ENCODE measurements around the gene BAIAP2L2.
A peak's percentile ranks its signal among the peaks of the same experiment; 100 is the strongest.

Gene BAIAP2L2

GRCh38 chr22:38129021-38129420 lies 18.5 kb upstream of the BAIAP2L2 start:
- Histone ChIP-seq H3K9me3 (replicated peaks in 1 of 2; ENCODE audit: control insufficient read depth in 2 of 2, insufficient read depth in 1 of 2, low read depth in 1 of 2, low read length in 2 of 2) (peaks cover 0 to 3% of the 10 kb centered on the region in 2 donors), H3K4me3 (ENCODE audit: low read length in 2 of 2) (peak overlapping the region in 1 of 2 donors; percentile 39), H3K27ac (replicated peaks; ENCODE audit: low read length) (no peak overlapping the region), H3K4me2 (ENCODE audit: insufficient read depth, low read length, poor library complexity, severe bottlenecking) (no peak overlapping the region), H2BK120ac (ENCODE audit: low read depth, low read length) (peak overlapping the region; percentile 66), H3K4ac (ENCODE audit: low read length) (no peak overlapping the region), H2AFZ (ENCODE audit: low read length) (no peak overlapping the region), H3K9ac (ENCODE audit: low read depth, low read length, poor library complexity) (peak overlapping the region; percentile 56), H2AK5ac (ENCODE audit: low read depth, low read length) (peak overlapping the region; percentile 10), H3K36me3 (replicated peaks in 1 of 2; ENCODE audit: control insufficient read depth in 2 of 2, insufficient read depth in 2 of 2, low read length in 2 of 2) (peaks cover 3% of the 10 kb centered on the region in 2 donors), H4K91ac (ENCODE audit: low read depth, low read length, poor library complexity) (no peak overlapping the region), H3K79me1 (ENCODE audit: low read depth, low read length) (peaks cover 2% of the 10 kb centered on the region), H2BK12ac (ENCODE audit: low read length) (no peak overlapping the region), H3K27me3 (ENCODE audit: control insufficient read depth in 3 of 3, insufficient read depth in 3 of 3, low read depth in 1 of 3, low read length in 3 of 3) (no peaks in the 10 kb centered on the region), H2BK15ac (ENCODE audit: low read length) (no peak overlapping the region), H3K23ac (ENCODE audit: low read depth, low read length, poor library complexity) (no peak overlapping the region), H3K18ac (ENCODE audit: low read length) (peak overlapping the region; percentile 24), H3K14ac (ENCODE audit: low read length) (no peak overlapping the region), H2BK5ac (ENCODE audit: low read length) (no peak overlapping the region), H3K4me1 (ENCODE audit: control insufficient read depth in 2 of 2, insufficient read depth in 1 of 2, low read depth in 1 of 2, low read length in 2 of 2) (peaks cover 0 to 9% of the 10 kb centered on the region in 2 donors), H4K8ac (ENCODE audit: low read depth, low read length) (no peak overlapping the region)
- DNase-seq (ENCODE audit: low spot score) = no peak
- WGBS, 2 donors (ENCODE audit: extremely low coverage in 2 of 2, insufficient read length in 2 of 2, insufficient replicate concordance in 1 of 2) = no CpG with 5 or more reads among the region's 10 CpGs

DNA sequence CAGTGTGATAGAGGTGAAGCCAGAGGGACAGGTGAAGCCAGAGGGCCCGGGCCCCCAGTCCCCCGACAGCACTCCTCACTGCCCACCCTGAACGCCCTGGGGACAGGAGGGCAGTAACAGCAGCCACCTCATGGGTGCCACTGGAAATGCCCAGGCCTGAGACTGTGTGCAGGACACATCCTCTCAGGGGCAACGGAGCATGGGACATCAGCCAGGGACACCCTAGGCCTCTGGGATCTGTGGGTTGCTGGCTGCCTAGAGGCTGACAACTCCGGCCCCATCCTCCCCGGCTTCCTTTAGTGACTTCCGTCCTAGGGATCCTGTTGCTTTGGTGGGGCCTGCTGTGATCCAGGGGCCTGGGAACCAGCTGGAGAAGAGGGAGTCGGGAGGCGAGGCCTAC lies 17.4 kb upstream of the BAIAP2L2 start:
- H3K23ac ChIP-seq (ENCODE audit: low read depth, low read length, poor library complexity) = peak overlapping the region; percentile 18
- peak overlapping the region; percentile 91 for H3K18ac ChIP-seq (ENCODE audit: low read length)
- H3K36me3 ChIP-seq (replicated peaks in 1 of 2; ENCODE audit: control insufficient read depth in 2 of 2, insufficient read depth in 2 of 2, low read length in 2 of 2) = peaks cover 3% of the 10 kb centered on the region in 2 donors
- H3K27me3 ChIP-seq (ENCODE audit: control insufficient read depth in 3 of 3, insufficient read depth in 3 of 3, low read depth in 1 of 3, low read length in 3 of 3) = no peaks in the 10 kb centered on the region
- peaks cover 2% of the 10 kb centered on the region for H3K79me1 ChIP-seq (ENCODE audit: low read depth, low read length)
- H3K27ac ChIP-seq (replicated peaks; ENCODE audit: low read length) = no peak overlapping the region
- peak overlapping the region; percentile 78 for H2BK12ac ChIP-seq (ENCODE audit: low read length)
- H3K4me1 ChIP-seq (ENCODE audit: control insufficient read depth in 2 of 2, insufficient read depth in 1 of 2, low read depth in 1 of 2, low read length in 2 of 2) = peaks cover 0 to 10% of the 10 kb centered on the region in 2 donors
- peak overlapping the region; percentile 83 for H2AK5ac ChIP-seq (ENCODE audit: low read depth, low read length)
- no peak overlapping the region for H3K4me3 ChIP-seq (ENCODE audit: low read length in 2 of 2)
- peaks cover 0 to 3% of the 10 kb centered on the region in 2 donors for H3K9me3 ChIP-seq (replicated peaks in 1 of 2; ENCODE audit: control insufficient read depth in 2 of 2, insufficient read depth in 1 of 2, low read depth in 1 of 2, low read length in 2 of 2)
- H4K91ac ChIP-seq (ENCODE audit: low read depth, low read length, poor library complexity) = no peak overlapping the region
- no peak overlapping the region for H3K4ac ChIP-seq (ENCODE audit: low read length)
- no peak overlapping the region for H2BK120ac ChIP-seq (ENCODE audit: low read depth, low read length)
- no peak overlapping the region for H4K8ac ChIP-seq (ENCODE audit: low read depth, low read length)
- no peak overlapping the region for H2AFZ ChIP-seq (ENCODE audit: low read length)
- H3K4me2 ChIP-seq (ENCODE audit: insufficient read depth, low read length, poor library complexity, severe bottlenecking) = no peak overlapping the region
- H2BK15ac ChIP-seq (ENCODE audit: low read length) = peak overlapping the region; percentile 30
- DNase-seq (ENCODE audit: low spot score) = no peak
- H3K14ac ChIP-seq (ENCODE audit: low read length) = peak overlapping the region; percentile 98
- H2BK5ac ChIP-seq (ENCODE audit: low read length) = peak overlapping the region; percentile 35
- H3K9ac ChIP-seq (ENCODE audit: low read depth, low read length, poor library complexity) = no peak overlapping the region
- no CpG with 5 or more reads among the region's 9 CpGs for WGBS, 2 donors (ENCODE audit: extremely low coverage in 2 of 2, insufficient read length in 2 of 2, insufficient replicate concordance in 1 of 2)

- Histone ChIP-seq H2BK5ac (ENCODE audit: low read length) (peak overlapping the region; percentile 93), H3K4ac (ENCODE audit: low read length) (no peak overlapping the region), H3K4me3 (ENCODE audit: low read length in 2 of 2) (no peak overlapping the region), H3K27me3 (ENCODE audit: control insufficient read depth in 3 of 3, insufficient read depth in 3 of 3, low read depth in 1 of 3, low read length in 3 of 3) (no peaks in the 10 kb centered on the region), H3K23ac (ENCODE audit: low read depth, low read length, poor library complexity) (peak overlapping the region; percentile 18), H3K4me2 (ENCODE audit: insufficient read depth, low read length, poor library complexity, severe bottlenecking) (no peak overlapping the region), H3K18ac (ENCODE audit: low read length) (peak overlapping the region; percentile 91), H3K27ac (replicated peaks; ENCODE audit: low read length) (no peak overlapping the region), H2AK5ac (ENCODE audit: low read depth, low read length) (peak overlapping the region; percentile 83), H3K9me3 (replicated peaks in 1 of 2; ENCODE audit: control insufficient read depth in 2 of 2, insufficient read depth in 1 of 2, low read depth in 1 of 2, low read length in 2 of 2) (peaks cover 0 to 3% of the 10 kb centered on the region in 2 donors), H3K9ac (ENCODE audit: low read depth, low read length, poor library complexity) (no peak overlapping the region), H3K14ac (ENCODE audit: low read length) (no peak overlapping the region), H2BK15ac (ENCODE audit: low read length) (no peak overlapping the region), H3K36me3 (replicated peaks in 1 of 2; ENCODE audit: control insufficient read depth in 2 of 2, insufficient read depth in 2 of 2, low read length in 2 of 2) (peaks cover 0 to 3% of the 10 kb centered on the region in 2 donors), H2BK12ac (ENCODE audit: low read length) (peak overlapping the region; percentile 32), H4K8ac (ENCODE audit: low read depth, low read length) (no peak overlapping the region), H4K91ac (ENCODE audit: low read depth, low read length, poor library complexity) (no peak overlapping the region), H3K4me1 (ENCODE audit: control insufficient read depth in 2 of 2, insufficient read depth in 1 of 2, low read depth in 1 of 2, low read length in 2 of 2) (peaks cover 0 to 10% of the 10 kb centered on the region in 2 donors), H2BK120ac (ENCODE audit: low read depth, low read length) (no peak overlapping the region), H2AFZ (ENCODE audit: low read length) (no peak overlapping the region), H3K79me1 (ENCODE audit: low read depth, low read length) (peaks cover 2% of the 10 kb centered on the region)
- no CpG with 5 or more reads among the region's 23 CpGs for WGBS, 2 donors (ENCODE audit: extremely low coverage in 2 of 2, insufficient read length in 2 of 2, insufficient replicate concordance in 1 of 2)
- no peak for DNase-seq (ENCODE audit: low spot score)
Measured at GRCh38 chr22:38126928-38127668, 16.6 kb upstream of the BAIAP2L2 start.

GRCh38 chr22:38125751-38126201 lies 15.3 kb upstream of the BAIAP2L2 start:
- Histone ChIP-seq H2BK12ac (ENCODE audit: low read length) (no peak overlapping the region), H3K36me3 (replicated peaks in 1 of 2; ENCODE audit: control insufficient read depth in 2 of 2, insufficient read depth in 2 of 2, low read length in 2 of 2) (peaks cover 0 to 3% of the 10 kb centered on the region in 2 donors), H3K27ac (replicated peaks; ENCODE audit: low read length) (no peak overlapping the region), H2BK5ac (ENCODE audit: low read length) (no peak overlapping the region), H3K23ac (ENCODE audit: low read depth, low read length, poor library complexity) (no peak overlapping the region), H3K4me1 (ENCODE audit: control insufficient read depth in 2 of 2, insufficient read depth in 1 of 2, low read depth in 1 of 2, low read length in 2 of 2) (peaks cover 0 to 10% of the 10 kb centered on the region in 2 donors), H2BK15ac (ENCODE audit: low read length) (peak overlapping the region; percentile 65), H3K79me1 (ENCODE audit: low read depth, low read length) (peaks cover 2% of the 10 kb centered on the region), H3K4ac (ENCODE audit: low read length) (no peak overlapping the region), H3K9ac (ENCODE audit: low read depth, low read length, poor library complexity) (no peak overlapping the region), H4K8ac (ENCODE audit: low read depth, low read length) (no peak overlapping the region), H2AK5ac (ENCODE audit: low read depth, low read length) (no peak overlapping the region), H3K9me3 (replicated peaks in 1 of 2; ENCODE audit: control insufficient read depth in 2 of 2, insufficient read depth in 1 of 2, low read depth in 1 of 2, low read length in 2 of 2) (peaks cover 0 to 3% of the 10 kb centered on the region in 2 donors), H3K18ac (ENCODE audit: low read length) (no peak overlapping the region), H3K27me3 (ENCODE audit: control insufficient read depth in 3 of 3, insufficient read depth in 3 of 3, low read depth in 1 of 3, low read length in 3 of 3) (no peaks in the 10 kb centered on the region), H3K4me2 (ENCODE audit: insufficient read depth, low read length, poor library complexity, severe bottlenecking) (no peak overlapping the region), H4K91ac (ENCODE audit: low read depth, low read length, poor library complexity) (no peak overlapping the region), H3K4me3 (ENCODE audit: low read length in 2 of 2) (no peak overlapping the region), H2AFZ (ENCODE audit: low read length) (no peak overlapping the region), H3K14ac (ENCODE audit: low read length) (no peak overlapping the region), H2BK120ac (ENCODE audit: low read depth, low read length) (no peak overlapping the region)
- WGBS, 2 donors (ENCODE audit: extremely low coverage in 2 of 2, insufficient read length in 2 of 2, insufficient replicate concordance in 1 of 2) = no CpG with 5 or more reads among the region's 11 CpGs
- no peak for DNase-seq (ENCODE audit: low spot score)

Data from neuronal stem cell (in vitro differentiated cells).